VCaP (cell line): ENCODE data around the gene TMEM107.

Source experiments
- H3K27ac ChIP-seq: fragments of 450-650 bp; 2 replicates; pipeline ENCODE4 v1.5.1; 2017
- CTCF ChIP-seq: fragments of 450-650 bp; conservative IDR thresholded peaks from 2 replicates; pipeline ENCODE4 v1.5.1; 2017; ENCODE audit warnings: mild to moderate bottlenecking, moderate library complexity

The TMEM107 gene

DNA sequence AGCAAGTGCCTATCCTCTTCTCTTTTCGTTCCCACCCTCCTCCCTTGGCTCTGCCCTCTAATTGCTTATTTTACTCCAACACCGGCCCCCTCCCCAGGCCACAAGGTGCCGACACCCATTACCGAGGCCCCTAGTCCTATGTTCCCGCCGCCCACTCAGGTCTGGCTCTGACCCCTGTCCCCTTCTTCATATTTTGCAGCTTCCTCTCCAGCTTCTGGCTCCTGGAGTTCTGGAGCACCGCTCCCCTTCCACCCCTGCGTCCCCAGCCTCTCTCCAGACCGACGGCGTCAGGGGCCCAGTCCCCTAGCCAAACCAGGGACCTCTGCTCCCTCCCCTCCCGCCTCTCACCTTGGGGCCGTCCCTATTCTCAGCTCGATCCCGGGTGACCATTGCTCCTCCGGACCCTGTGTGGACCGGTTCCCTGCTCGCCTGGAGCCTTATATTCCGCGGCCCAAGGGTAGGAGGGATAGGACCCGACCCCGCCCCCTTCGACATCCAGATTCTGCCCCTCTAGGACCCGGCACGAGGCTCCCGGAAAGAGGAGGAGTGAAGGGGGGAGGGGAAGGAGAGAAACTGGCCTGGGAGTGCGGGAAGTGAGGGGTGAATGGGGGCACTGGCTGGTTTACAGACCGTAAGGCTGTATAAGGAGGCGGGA, 52.4 kb downstream of the TMEM107 start, which contains the start of gene HES7:
TSS of gene HES7 (minus strand) at position 412 of the 655 bp plus-strand sequence. CDS start at position 390, 22 bp downstream.
- TF ChIP-seq CTCF, result no peak
- H3K27ac ChIP-seq, result peak within 1 kb of the TSS; percentile 39; the same call in 1 of the 2 replicates

DNA sequence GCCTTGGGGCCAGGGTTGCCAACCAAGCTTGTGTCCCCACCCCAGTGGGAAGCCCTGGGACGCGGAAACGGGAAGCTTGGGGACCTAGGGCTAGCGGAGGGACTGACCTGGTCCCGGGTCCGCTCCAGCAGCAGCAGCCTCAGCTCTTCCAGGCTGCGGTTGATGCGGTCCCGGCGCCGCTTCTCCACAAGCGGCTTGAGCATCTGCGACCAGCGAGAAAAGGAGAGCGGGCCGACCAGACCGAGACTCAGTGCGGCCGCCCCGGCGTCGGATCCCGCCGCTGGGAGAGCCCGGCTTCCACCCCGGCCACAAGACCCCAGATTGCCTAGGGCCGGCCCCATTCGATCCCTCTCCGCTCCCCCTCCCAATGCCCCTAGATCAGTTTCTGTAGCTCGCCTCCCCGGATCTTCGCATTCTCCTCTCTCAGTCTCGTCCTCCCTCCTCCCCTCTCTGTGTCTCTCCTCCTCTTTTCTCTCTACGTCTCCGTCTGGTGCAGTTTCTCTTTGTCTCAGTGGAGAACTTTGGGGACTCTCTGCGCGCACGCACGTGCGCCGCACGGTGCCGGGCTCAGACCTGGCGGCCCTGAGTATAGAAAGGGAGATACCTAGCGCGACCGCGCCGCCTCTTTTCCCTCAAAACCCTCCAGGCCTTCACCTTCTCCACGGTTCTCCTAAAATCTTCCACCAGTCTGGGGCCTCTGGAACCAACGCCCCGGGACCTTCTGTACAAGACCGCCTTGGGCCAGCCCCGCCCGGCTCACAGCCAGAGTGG, 53.1 kb downstream of the TMEM107 start:
- peak overlapping the region; percentile 39; the same call in 1 of the 2 replicates for H3K27ac ChIP-seq
- TF ChIP-seq CTCF, result no peak
